GM12878 (cell line): Measurements from ENCODE around the gene LDB2. TPM values are rescaled to one million over a fixed set of nuclear protein-coding genes. Genes with fewer than 3 reads are reported as not detected.

Source experiments
- ATAC-seq: fragments of 200-7000 bp; cut with Tn5 transposase; 3 replicates; pipeline ENCODE4 v1.9.1; 2020; ENCODE audit warnings: mild to moderate bottlenecking, moderate library complexity
- BruUV-seq: library from RNA; stranded (reverse); fragments of 400-500 nt; replicated peaks from 2 replicates; lab custom pipeline; 2021; lab: Mats Ljungman, UMichigan
- CTCF ChIA-PET: fragments of 300-600 bp; sonication (Branson Sonifier 250); formaldehyde crosslinking; extraction: SDS; loops from one replicate; lab custom pipeline; 2021; ENCODE audit warnings: inconsistent platforms; lab: Yijun Ruan, JAX
- POLR2A ChIA-PET: fragments of 350-600 bp; formaldehyde crosslinking; extraction: SDS; loops from one replicate; lab custom pipeline; 2021; ENCODE audit warnings: inconsistent platforms; lab: Charles Lee
- RAD21 ChIA-PET: fragments of 300-600 bp; sonication (Branson Sonifier 250); formaldehyde crosslinking; loops from one replicate; lab custom pipeline; 2023; ENCODE audit warnings: antibody characterized with exemption; ENCODE audit not compliant: unreplicated experiment; lab: Charles Lee
- SMC1A ChIA-PET: fragments of 300-600 bp; sonication (Branson Sonifier 250); formaldehyde crosslinking; loops from one replicate; lab custom pipeline; 2023; ENCODE audit not compliant: unreplicated experiment, uncharacterized antibody; lab: Charles Lee
- DNase-seq: peaks from one replicate; pipeline ENCODE4 v3.0.0-alpha.2; 2011; ENCODE audit warnings: low read depth, low spot score
- FAIRE-seq: peaks from 3 replicates; lab custom pipeline; 2011; peaks lifted over from hg19 to GRCh38; lab: Jason Lieb, UNC
- H2AFZ ChIP-seq: 2 replicates; pipeline ENCODE4 v1.6.0; 2011; ENCODE audit warnings: low read depth, low read length, control low read depth; ENCODE audit not compliant: control insufficient read depth
- H3K27ac ChIP-seq: 2 replicates; pipeline ENCODE4 v1.5.1; 2011; ENCODE audit warnings: control low read depth; ENCODE audit not compliant: control insufficient read depth, insufficient read depth
- H3K27me3 ChIP-seq, 2 experiments: replicated peaks in 1 of 2; 2 replicates each; pipeline versions ENCODE4 v1.6.0 to v1.6.1; 2011; ENCODE audit warnings: low read length in 1 of 2; ENCODE audit not compliant: control insufficient read depth in 2 of 2, insufficient read depth in 2 of 2
- H3K36me3 ChIP-seq, 2 experiments: 2 replicates each; pipeline ENCODE4 v1.5.1; 2011; ENCODE audit warnings: low read length in 1 of 2; ENCODE audit not compliant: control insufficient read depth in 2 of 2, insufficient read depth in 2 of 2
- H3K4me1 ChIP-seq: 2 replicates; pipeline ENCODE4 v1.6.1; 2011; ENCODE audit warnings: mild to moderate bottlenecking, low read length, moderate library complexity, mixed read lengths; ENCODE audit not compliant: control insufficient read depth, insufficient read depth
- H3K4me2 ChIP-seq: 2 replicates; pipeline ENCODE4 v1.6.0; 2011; ENCODE audit warnings: control low read depth; ENCODE audit not compliant: control insufficient read depth, insufficient read depth
- H3K4me3 ChIP-seq: fragments of 200-600 bp; sonication (generic); 2 replicates; pipeline ENCODE4 v1.5.1; 2016
- H3K79me2 ChIP-seq: 2 replicates; pipeline ENCODE4 v1.6.0; 2011; ENCODE audit warnings: low read length; ENCODE audit not compliant: control insufficient read depth, insufficient read depth
- H3K9ac ChIP-seq: 2 replicates; pipeline ENCODE4 v1.8.0; 2011; ENCODE audit warnings: low read length, control low read depth, mixed read lengths; ENCODE audit not compliant: control insufficient read depth, insufficient read depth
- H3K9me3 ChIP-seq: replicated peaks from 3 replicates; pipeline ENCODE4 v1.5.1; 2011; ENCODE audit warnings: mild to moderate bottlenecking, low read length; ENCODE audit not compliant: control insufficient read depth, insufficient read depth
- H4K20me1 ChIP-seq: 2 replicates; pipeline ENCODE4 v1.6.0; 2011; ENCODE audit not compliant: control insufficient read depth, insufficient read depth
- BHLHE40 ChIP-seq, 2 experiments: fragments of 450-650 bp in 1 of 2; IDR thresholded peaks; 2 replicates each; pipeline ENCODE4 v1.6.1; 2011 to 2017; ENCODE audit warnings: low read depth in 2 of 2, borderline replicate concordance in 1 of 2, improper control_type of control experiment in 1 of 2, low read length in 1 of 2, mild to moderate bottlenecking in 1 of 2
- GABPA ChIP-seq: IDR thresholded peaks from 2 replicates; pipeline ENCODE4 v1.6.1; 2014; ENCODE audit warnings: antibody characterized with exemption, low read depth, mild to moderate bottlenecking, inconsistent platforms
- MTA3 ChIP-seq: IDR thresholded peaks from 2 replicates; pipeline ENCODE4 v1.6.1; 2012; ENCODE audit warnings: low read length, inconsistent platforms, borderline replicate concordance
- NFXL1 ChIP-seq: fragments of 450-650 bp; IDR thresholded peaks from 2 replicates; pipeline ENCODE4 v1.6.1; 2017; ENCODE audit warnings: antibody characterized with exemption, mild to moderate bottlenecking, borderline replicate concordance
- NR2C2 ChIP-seq: IDR thresholded peaks from 2 replicates; pipeline ENCODE4 v1.6.1; 2011; ENCODE audit warnings: borderline replicate concordance, low read depth; ENCODE audit not compliant: control insufficient read depth, insufficient read length
- PML ChIP-seq: IDR thresholded peaks from 2 replicates; pipeline ENCODE4 v1.6.1; 2012; ENCODE audit warnings: low read length, inconsistent platforms
- RB1 ChIP-seq: fragments of 450-650 bp; formaldehyde crosslinking; IDR thresholded peaks from 2 replicates; pipeline ENCODE4 v1.6.1; 2017; ENCODE audit warnings: mild to moderate bottlenecking, borderline replicate concordance
- WGBS: methylation state at CpG from one replicate; pipeline ENCODE4 v1.1.6; 2016; ENCODE audit warnings: low lambda C conversion rate; ENCODE audit not compliant: insufficient replicate concordance, insufficient coverage; ENCODE audit errors: missing lambda C conversion rate; 5-methylcytosine and 5-hydroxymethylcytosine counted together
- in situ Hi-C: fragments of 300-500 bp; cut with MboI; formaldehyde crosslinking; loops from 9 replicates; pipeline ENCODE4 v1.14.3; 2018; ENCODE audit warnings: mixed read lengths
- intact Hi-C: fragments of 100-400 bp; cut with micrococcal nuclease; formaldehyde crosslinking; loops from one replicate; pipeline ENCODE4 v1.14.2; 2022; ENCODE audit not compliant: unreplicated experiment
- polyA plus RNA-seq, 11 experiments: library from polyadenylated mRNA; depleted of rRNA in 4 of 11; unstranded in 6 of 11; stranded (reverse) in 5 of 11; fragments of >200 nt; fragmentation: Nextera tagmentation in 4 of 11; fragmentation: Illumina TruSeq in 1 of 11; extraction: Ambion mirVana in 4 of 11; extraction: Trizol in 1 of 11; gene quantifications; 1 replicate in 1 of 11; 2 replicates in 10 of 11; pipeline versions ENCODE4 v1.2.1 to v1.2.3, GENCODE V29; 2011 to 2016; ENCODE audit warnings: inconsistent platforms in 2 of 11, missing spikeins in 2 of 11, low read depth in 1 of 11
- total RNA-seq, 4 experiments: library from RNA; depleted of rRNA in 3 of 4; stranded (reverse); fragments of >200 nt in 3 of 4; fragmentation: Illumina TruSeq in 1 of 4; extraction: Trizol in 1 of 4; gene quantifications; 2 replicates each; pipeline versions ENCODE4 v1.2.1 to v1.2.3, GENCODE V29; 2013 to 2021
- TF ChIP-seq, protein P1 (sequence below): fragments of 450-650 bp; formaldehyde crosslinking; IDR thresholded peaks from 2 replicates; pipeline ENCODE4 v1.4.0; 2022; ENCODE audit warnings: mild to moderate bottlenecking, moderate library complexity

The LDB2 gene
- total and polyA plus RNA-seq, 10 of the 15 experiments (the other 5 are each of a cell fraction or from before 2014, with no cell fraction given) = 0.15 TPM; not detected in 9

DNA sequence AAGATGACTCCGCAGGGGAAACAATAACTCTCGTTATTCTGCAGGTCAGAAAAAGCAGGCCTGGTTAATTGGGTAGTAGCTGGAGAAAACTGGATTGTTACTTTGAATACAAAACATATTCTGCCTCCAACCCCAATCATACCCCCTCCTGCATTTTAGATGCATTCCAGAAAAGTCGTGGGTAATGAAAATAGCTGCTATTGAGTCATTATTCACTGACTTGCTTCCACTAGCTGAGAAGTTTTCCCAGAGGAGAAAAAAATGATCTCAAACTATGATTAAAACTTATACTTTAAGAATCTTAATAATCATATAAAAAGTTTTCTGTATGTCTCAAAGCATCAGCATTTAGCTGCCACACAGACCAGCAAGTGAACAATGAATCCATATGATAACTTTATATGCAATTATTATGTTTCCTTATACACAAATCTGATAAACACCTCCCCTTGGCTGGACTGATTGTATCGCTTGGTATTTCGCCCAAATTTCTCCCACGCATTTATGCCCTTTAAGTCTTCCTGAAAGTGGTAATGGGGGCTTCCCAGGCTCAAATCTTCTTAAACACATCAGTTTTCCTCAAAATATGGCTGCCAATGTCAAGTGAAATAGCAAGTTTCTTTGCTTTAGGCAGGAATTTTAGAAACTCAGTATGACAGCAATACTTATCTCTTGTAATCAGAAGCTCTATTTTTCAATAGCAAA lies 181.0 kb downstream of the LDB2 start:
- Histone ChIP-seq H3K36me3 (no peaks in the 10 kb centered on the region), H3K4me3 (no peak overlapping the region), H3K4me2 (no peak overlapping the region), H4K20me1 (no peaks in the 10 kb centered on the region), H3K9me3 (no peaks in the 10 kb centered on the region), H2AFZ (no peak overlapping the region), H3K27ac (no peak overlapping the region), H3K27me3 (no peaks in the 10 kb centered on the region), H3K4me1 (no peaks in the 10 kb centered on the region), H3K9ac (no peak overlapping the region), H3K79me2 (no peaks in the 10 kb centered on the region)
- ChIA-PET RAD21 (no interaction called here), POLR2A (no interaction called here), SMC1A (no interaction called here), CTCF (no interaction called here)
- FAIRE-seq = no peak
- no peak for DNase-seq
- ATAC-seq = no peak
- in situ Hi-C loops (no loop called here), intact Hi-C loops (no loop called here)
- TF ChIP-seq MTA3 = no peak
- no peak for TF ChIP-seq BHLHE40 (IDR thresholded peaks at IDR 0.05; ENCODE audit: borderline replicate concordance in 1 of 2, low read depth in 2 of 2, low read length in 1 of 2)
- no peak for TF ChIP-seq NFXL1
- TF ChIP-seq, protein P1, sequence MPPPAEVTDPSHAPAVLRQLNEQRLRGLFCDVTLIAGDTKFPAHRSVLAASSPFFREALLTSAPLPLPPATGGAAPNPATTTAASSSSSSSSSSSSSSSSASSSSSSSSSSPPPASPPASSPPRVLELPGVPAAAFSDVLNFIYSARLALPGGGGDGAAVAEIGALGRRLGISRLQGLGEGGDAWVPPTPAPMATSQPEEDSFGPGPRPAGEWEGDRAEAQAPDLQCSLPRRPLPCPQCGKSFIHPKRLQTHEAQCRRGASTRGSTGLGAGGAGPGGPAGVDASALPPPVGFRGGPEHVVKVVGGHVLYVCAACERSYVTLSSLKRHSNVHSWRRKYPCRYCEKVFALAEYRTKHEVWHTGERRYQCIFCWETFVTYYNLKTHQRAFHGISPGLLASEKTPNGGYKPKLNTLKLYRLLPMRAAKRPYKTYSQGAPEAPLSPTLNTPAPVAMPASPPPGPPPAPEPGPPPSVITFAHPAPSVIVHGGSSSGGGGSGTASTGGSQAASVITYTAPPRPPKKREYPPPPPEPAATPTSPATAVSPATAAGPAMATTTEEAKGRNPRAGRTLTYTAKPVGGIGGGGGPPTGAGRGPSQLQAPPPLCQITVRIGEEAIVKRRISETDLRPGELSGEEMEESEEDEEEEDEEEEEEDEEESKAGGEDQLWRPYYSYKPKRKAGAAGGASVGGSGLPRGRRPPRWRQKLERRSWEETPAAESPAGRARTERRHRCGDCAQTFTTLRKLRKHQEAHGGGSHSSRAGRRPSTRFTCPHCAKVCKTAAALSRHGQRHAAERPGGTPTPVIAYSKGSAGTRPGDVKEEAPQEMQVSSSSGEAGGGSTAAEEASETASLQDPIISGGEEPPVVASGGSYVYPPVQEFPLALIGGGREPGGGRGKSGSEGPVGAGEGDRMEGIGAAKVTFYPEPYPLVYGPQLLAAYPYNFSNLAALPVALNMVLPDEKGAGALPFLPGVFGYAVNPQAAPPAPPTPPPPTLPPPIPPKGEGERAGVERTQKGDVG (CRISPR knock-in tag) = no peak
- TF ChIP-seq RB1 = no peak
- TF ChIP-seq NR2C2 = no peak
- no peak for TF ChIP-seq GABPA
- no peak for TF ChIP-seq PML
- no TSS peak for BruUV-seq
- 25% methylated on average over 5 of the region's 6 CpGs for WGBS
